Coronary artery (tissue), 2 donors: ENCODE results near the gene WDR62.

Experiments used
- DNase-seq: peaks from one replicate; pipeline ENCODE4 v3.0.0-alpha.2; 2017; ENCODE audit warnings: low spot score
- H3K27ac ChIP-seq, 2 donors: fragments of 200-600 bp; sonication (generic); one replicate each; pipeline ENCODE4 v1.5.1; 2016 to 2019
- H3K4me3 ChIP-seq: fragments of 200-600 bp; sonication (generic); 2 replicates; pipeline ENCODE4 v1.5.1; 2016; ENCODE audit warnings: mild to moderate bottlenecking, moderate library complexity
- TF ChIP-seq, protein P1 (sequence below): fragments of 200-600 bp; sonication (generic); IDR thresholded peaks from one replicate; pipeline ENCODE4 v1.5.1; 2019; ENCODE audit warnings: antibody characterized with exemption

The WDR62 gene

GRCh38 chr19:36013280-36014011 lies 41.3 kb upstream of the WDR62 start:
- H3K27ac ChIP-seq: peak overlapping the region; percentile 76 to 87
- TF ChIP-seq, protein P1, sequence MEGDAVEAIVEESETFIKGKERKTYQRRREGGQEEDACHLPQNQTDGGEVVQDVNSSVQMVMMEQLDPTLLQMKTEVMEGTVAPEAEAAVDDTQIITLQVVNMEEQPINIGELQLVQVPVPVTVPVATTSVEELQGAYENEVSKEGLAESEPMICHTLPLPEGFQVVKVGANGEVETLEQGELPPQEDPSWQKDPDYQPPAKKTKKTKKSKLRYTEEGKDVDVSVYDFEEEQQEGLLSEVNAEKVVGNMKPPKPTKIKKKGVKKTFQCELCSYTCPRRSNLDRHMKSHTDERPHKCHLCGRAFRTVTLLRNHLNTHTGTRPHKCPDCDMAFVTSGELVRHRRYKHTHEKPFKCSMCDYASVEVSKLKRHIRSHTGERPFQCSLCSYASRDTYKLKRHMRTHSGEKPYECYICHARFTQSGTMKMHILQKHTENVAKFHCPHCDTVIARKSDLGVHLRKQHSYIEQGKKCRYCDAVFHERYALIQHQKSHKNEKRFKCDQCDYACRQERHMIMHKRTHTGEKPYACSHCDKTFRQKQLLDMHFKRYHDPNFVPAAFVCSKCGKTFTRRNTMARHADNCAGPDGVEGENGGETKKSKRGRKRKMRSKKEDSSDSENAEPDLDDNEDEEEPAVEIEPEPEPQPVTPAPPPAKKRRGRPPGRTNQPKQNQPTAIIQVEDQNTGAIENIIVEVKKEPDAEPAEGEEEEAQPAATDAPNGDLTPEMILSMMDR: no peak
- no peak for DNase-seq
- H3K4me3 ChIP-seq: peak overlapping the region; percentile 84

- Histone ChIP-seq H3K27ac (peak within 1 kb of the TSS; percentile 76 to 87), H3K4me3 (peak within 1 kb of the TSS; percentile 84)
- DNase-seq: peak; percentile 99
- TF ChIP-seq, protein P1: no peak
Observed at GRCh38 chr19:36014012-36014924, 40.4 kb upstream of the WDR62 start, which contains the start of gene ALKBH6. Gene ALKBH6, minus strand, starts transcription at chr19:36014213. Its CDS starts 816 bp downstream, at chr19:36013397.

DNA sequence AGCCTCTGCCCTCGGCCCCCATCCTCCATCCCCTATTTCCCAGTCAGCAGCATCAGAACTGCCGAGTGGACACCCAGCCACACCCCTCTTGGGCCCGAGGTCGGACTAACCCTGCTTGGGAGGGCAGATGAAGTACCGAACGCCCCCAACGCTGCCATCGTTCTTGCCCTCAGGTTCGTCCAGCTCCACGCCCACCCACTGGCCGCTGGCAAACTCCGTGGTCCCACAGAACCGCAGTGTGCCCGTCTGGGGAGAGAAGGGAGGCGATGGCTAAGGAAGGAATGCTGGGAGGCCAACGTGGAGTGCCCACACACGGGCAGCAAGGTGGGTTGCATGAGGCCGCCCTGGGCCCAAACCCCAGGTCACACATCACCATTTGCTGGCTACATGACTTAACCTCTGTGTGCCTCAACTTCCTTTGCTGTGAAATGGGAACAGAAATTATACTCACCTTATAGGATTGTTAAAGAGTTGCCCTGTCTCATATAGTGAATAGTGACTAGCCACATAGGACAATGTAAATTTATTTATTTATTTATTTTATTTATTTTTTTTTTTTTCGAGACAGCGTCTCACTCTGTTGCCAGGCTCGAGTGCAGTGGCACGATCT lies 35.5 kb upstream of the WDR62 start:
- DNase-seq: no peak
- TF ChIP-seq, protein P1: no peak
- no peak overlapping the region for H3K27ac ChIP-seq
- H3K4me3 ChIP-seq: no peak overlapping the region

GRCh38 chr19:36023432-36023831 lies 31.3 kb upstream of the WDR62 start:
- Histone ChIP-seq H3K27ac (no peak overlapping the region), H3K4me3 (no peak overlapping the region)
- TF ChIP-seq, protein P1: no peak
- DNase-seq: no peak

- no peak for DNase-seq
- TF ChIP-seq, protein P1: no peak
- no peak overlapping the region for H3K4me3 ChIP-seq
- no peak overlapping the region for H3K27ac ChIP-seq
Observed at GRCh38 chr19:36025541-36025940, 29.2 kb upstream of the WDR62 start.

GRCh38 chr19:36026091-36026876 lies 28.4 kb upstream of the WDR62 start:
- Histone ChIP-seq H3K4me3 (no peak overlapping the region), H3K27ac (no peak overlapping the region)
- TF ChIP-seq, protein P1: no peak
- DNase-seq: no peak
